NCI-H1436 (cell line): ENCODE measurements around the gene ADRA2B.
"Not testable (repeated sequence)": the region's sequence is repeated elsewhere in the genome, so short reads cannot be mapped to it uniquely, and the experiment has no call there.

ENCODE experiments used
- DNase-seq: peaks from one replicate; lab custom pipeline; 2025; lab: John Stamatoyannopoulos, UW

The ADRA2B gene

GRCh38 chr2:96066511-96066910, 49.9 kb downstream of the ADRA2B start:
- not testable (repeated sequence) for DNase-seq

DNA sequence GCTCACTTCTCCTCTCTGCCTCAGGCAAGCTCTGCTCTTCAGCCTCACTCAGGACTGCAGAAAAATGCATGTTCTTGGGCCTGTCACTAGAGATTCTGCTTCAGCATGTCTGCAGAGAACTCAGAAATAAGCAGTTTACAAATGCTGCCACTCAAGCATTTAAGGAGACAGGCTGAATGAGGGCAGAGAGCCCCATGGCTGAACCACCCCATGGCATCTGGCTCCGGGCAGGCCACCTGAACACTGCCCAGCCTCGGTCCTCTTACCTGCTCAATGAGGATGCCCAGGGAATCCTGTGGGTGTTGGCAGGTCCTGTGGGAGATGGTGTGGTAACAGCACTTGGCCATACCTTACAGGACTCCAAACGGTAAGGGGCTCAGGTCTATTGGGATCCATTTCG, 50.4 kb downstream of the ADRA2B start:
- DNase-seq, result not testable (repeated sequence)

DNA sequence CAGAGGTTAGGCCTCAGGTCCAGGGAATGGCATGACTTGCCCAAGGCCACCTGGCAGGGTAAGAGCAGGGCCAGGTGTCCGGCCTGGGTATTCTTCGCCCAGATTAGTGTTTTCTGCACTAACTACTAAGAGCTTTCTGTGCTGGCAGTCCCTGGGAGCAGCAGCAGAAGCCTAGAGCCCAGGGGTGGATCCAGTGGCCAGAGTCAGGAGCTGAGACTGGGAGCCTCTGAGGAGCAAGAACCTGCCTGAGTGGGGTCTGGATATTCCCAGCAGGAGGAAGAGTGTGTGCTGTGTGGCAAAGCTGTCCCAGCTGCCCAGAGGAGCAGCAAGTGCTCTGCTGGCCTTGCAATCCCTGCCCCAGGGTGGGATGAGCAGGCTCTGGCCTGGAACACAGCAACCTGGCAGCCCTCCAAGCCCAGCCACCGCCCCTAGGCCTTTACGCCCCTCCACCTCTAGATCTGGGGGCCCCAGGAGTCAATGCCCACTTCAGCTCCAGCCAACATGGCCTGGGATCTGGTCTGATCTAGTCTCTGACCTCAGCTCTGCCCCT, 50.9 kb downstream of the ADRA2B start:
- no peak for DNase-seq

GRCh38 chr2:96064760-96065159, 51.6 kb downstream of the ADRA2B start:
- not testable (repeated sequence) for DNase-seq

- DNase-seq, result not testable (repeated sequence)
These were observed 52.2 kb downstream of the ADRA2B start for GRCh38 chr2:96064047-96064675.

DNA sequence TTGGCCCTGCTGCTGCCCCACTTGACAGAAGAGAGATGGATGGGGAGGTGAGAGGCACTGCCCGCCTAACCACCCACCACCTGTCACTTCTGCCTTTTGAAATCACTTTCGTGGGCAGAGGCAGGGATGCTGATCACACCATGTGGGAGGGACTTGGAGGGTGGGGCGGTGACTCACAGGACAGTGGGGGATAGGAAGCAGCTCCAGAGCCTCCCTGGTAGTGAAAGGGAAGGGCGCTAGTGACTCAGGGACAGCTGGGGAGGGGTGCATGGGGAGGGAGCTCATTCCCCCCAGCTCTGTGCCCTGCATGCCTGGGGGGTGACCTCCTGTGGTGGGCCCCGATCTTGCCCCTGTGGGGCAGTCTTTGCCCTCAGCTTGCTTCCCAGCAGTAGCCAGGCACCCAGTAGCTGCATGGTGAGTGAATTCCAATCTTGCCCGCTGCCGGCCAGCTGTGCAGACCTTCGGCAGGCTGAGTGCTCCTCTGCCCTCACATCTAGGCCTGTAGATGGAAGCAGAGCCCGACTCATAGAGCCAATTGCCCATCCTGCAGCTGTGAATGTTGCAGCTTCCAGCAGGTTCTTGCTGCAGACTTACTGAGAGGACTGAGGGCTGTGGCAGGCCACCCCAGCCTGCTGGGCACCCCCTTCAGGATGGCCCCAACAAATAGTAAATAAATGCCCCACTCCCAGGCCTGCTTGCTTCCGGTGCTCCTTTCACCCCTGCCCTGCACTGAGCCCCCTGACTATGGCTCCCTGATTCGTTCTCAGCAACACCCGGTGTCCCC, 53.1 kb downstream of the ADRA2B start:
- DNase-seq, result not testable (repeated sequence)
